Trophoblast cell (in vitro differentiated cells and primary cell): ENCODE results near the gene SIX1.

Experiments used
- DNase-seq, 2 donors: peaks; one replicate each; pipeline ENCODE4 v3.0.0-alpha.2; 2016
- H2AFZ ChIP-seq: 2 replicates; pipeline ENCODE4 v1.6.1; 2013; ENCODE audit warnings: low read length, moderate library complexity, mild to moderate bottlenecking; ENCODE audit not compliant: insufficient read depth, poor library complexity
- H2AK5ac ChIP-seq: 2 replicates; pipeline ENCODE4 v1.6.1; 2013; ENCODE audit warnings: mild to moderate bottlenecking, low read length
- H2BK120ac ChIP-seq: 2 replicates; pipeline ENCODE4 v1.6.1; 2013; ENCODE audit warnings: low read length, mild to moderate bottlenecking, moderate library complexity; ENCODE audit not compliant: insufficient read depth, poor library complexity
- H2BK12ac ChIP-seq: 2 replicates; pipeline ENCODE4 v1.6.1; 2013; ENCODE audit warnings: mild to moderate bottlenecking, low read length, moderate library complexity
- H2BK5ac ChIP-seq: 2 replicates; pipeline ENCODE4 v1.6.1; 2013; ENCODE audit warnings: low read length, low read depth, moderate library complexity, mild to moderate bottlenecking; ENCODE audit not compliant: poor library complexity
- H3K14ac ChIP-seq: 2 replicates; pipeline ENCODE4 v1.6.1; 2013; ENCODE audit warnings: mild to moderate bottlenecking, low read length
- H3K18ac ChIP-seq: 2 replicates; pipeline ENCODE4 v1.6.1; 2013; ENCODE audit warnings: mild to moderate bottlenecking, low read length
- H3K23ac ChIP-seq: 2 replicates; pipeline ENCODE4 v1.6.1; 2013; ENCODE audit warnings: low read length
- H3K27ac ChIP-seq: 2 replicates; pipeline ENCODE4 v1.5.1; 2013; ENCODE audit warnings: low read depth, mild to moderate bottlenecking, inconsistent platforms, low read length, moderate library complexity
- H3K27me3 ChIP-seq: 2 replicates; pipeline ENCODE4 v1.6.1; 2013; ENCODE audit warnings: inconsistent platforms, mild to moderate bottlenecking, low read length, moderate library complexity; ENCODE audit not compliant: insufficient read depth
- H3K36me3 ChIP-seq, 2 experiments: 1 replicate in 1 of 2; 2 replicates in 1 of 2; pipeline ENCODE4 v1.6.1; 2013; ENCODE audit warnings: low read length in 2 of 2, mild to moderate bottlenecking in 2 of 2, moderate library complexity in 1 of 2; ENCODE audit not compliant: insufficient read depth in 2 of 2, control insufficient read depth in 1 of 2
- H3K4ac ChIP-seq: 2 replicates; pipeline ENCODE4 v1.6.1; 2013; ENCODE audit warnings: low read depth, mild to moderate bottlenecking, low read length, moderate library complexity
- H3K4me1 ChIP-seq, 2 experiments: 1 replicate in 1 of 2; 2 replicates in 1 of 2; pipeline ENCODE4 v1.6.1; 2013; ENCODE audit warnings: low read length in 2 of 2, mild to moderate bottlenecking in 2 of 2, moderate library complexity in 1 of 2; ENCODE audit not compliant: insufficient read depth in 2 of 2, control insufficient read depth in 1 of 2
- H3K4me2 ChIP-seq: 2 replicates; pipeline ENCODE4 v1.6.1; 2013; ENCODE audit warnings: inconsistent platforms, mild to moderate bottlenecking, low read length, moderate library complexity
- H3K4me3 ChIP-seq: 2 replicates; pipeline ENCODE4 v1.5.1; 2013; ENCODE audit warnings: mild to moderate bottlenecking, low read depth, low read length, inconsistent platforms
- H3K79me1 ChIP-seq: one replicate; pipeline ENCODE4 v1.6.1; 2013; ENCODE audit warnings: low read length
- H3K79me2 ChIP-seq: 2 replicates; pipeline ENCODE4 v1.6.1; 2013; ENCODE audit warnings: low read length, mild to moderate bottlenecking; ENCODE audit not compliant: control insufficient read depth, insufficient read depth, poor library complexity
- H3K9ac ChIP-seq: 2 replicates; pipeline ENCODE4 v1.6.1; 2013; ENCODE audit warnings: mild to moderate bottlenecking, low read length
- H3K9me3 ChIP-seq: 2 replicates; pipeline ENCODE4 v1.6.1; 2013; ENCODE audit warnings: low read depth, mild to moderate bottlenecking, control low read depth, inconsistent platforms, low read length; ENCODE audit not compliant: insufficient read depth
- H4K12ac ChIP-seq: 2 replicates; pipeline ENCODE4 v1.6.1; 2013; ENCODE audit warnings: low read depth, mild to moderate bottlenecking, low read length, moderate library complexity
- H4K8ac ChIP-seq: 2 replicates; pipeline ENCODE4 v1.6.1; 2013; ENCODE audit warnings: low read depth, mild to moderate bottlenecking, low read length, moderate library complexity
- H4K91ac ChIP-seq: one replicate; pipeline ENCODE4 v1.6.1; 2013; ENCODE audit warnings: low read depth, mild to moderate bottlenecking, low read length, moderate library complexity
- WGBS: extraction: QIAGEN DNeasy Blood & Tissue Kit; methylation state at CpG from one replicate; pipeline ENCODE4 v1.1.7; 2013; ENCODE audit warnings: missing lambda C conversion rate; ENCODE audit not compliant: insufficient read length, insufficient coverage; ENCODE audit errors: extremely low coverage; 5-methylcytosine and 5-hydroxymethylcytosine counted together

SIX1 gene

GRCh38 chr14:60677701-60678100, 28.4 kb upstream of the SIX1 start:
- H2BK120ac ChIP-seq, result no peak overlapping the region
- H3K9me3 ChIP-seq, result no peaks in the 10 kb centered on the region
- peak; percentile 49 to 86 for DNase-seq
- no peaks in the 10 kb centered on the region for H3K4me1 ChIP-seq
- H2AFZ ChIP-seq, result no peak overlapping the region
- H3K9ac ChIP-seq, result no peak overlapping the region
- no peaks in the 10 kb centered on the region for H3K79me2 ChIP-seq
- no peak overlapping the region for H3K23ac ChIP-seq
- no peak overlapping the region for H4K8ac ChIP-seq
- H3K27ac ChIP-seq, result no peak overlapping the region
- no peak overlapping the region for H2AK5ac ChIP-seq
- H3K4ac ChIP-seq, result no peak overlapping the region
- no peak overlapping the region for H3K4me2 ChIP-seq
- H3K27me3 ChIP-seq, result no peaks in the 10 kb centered on the region
- H3K4me3 ChIP-seq, result no peak overlapping the region
- no peak overlapping the region for H4K91ac ChIP-seq
- no peaks in the 10 kb centered on the region for H3K79me1 ChIP-seq
- H2BK12ac ChIP-seq, result no peak overlapping the region
- H3K14ac ChIP-seq, result no peak overlapping the region
- no peak overlapping the region for H3K18ac ChIP-seq
- no peak overlapping the region for H4K12ac ChIP-seq
- no peak overlapping the region for H2BK5ac ChIP-seq
- H3K36me3 ChIP-seq, result no peaks in the 10 kb centered on the region

DNA sequence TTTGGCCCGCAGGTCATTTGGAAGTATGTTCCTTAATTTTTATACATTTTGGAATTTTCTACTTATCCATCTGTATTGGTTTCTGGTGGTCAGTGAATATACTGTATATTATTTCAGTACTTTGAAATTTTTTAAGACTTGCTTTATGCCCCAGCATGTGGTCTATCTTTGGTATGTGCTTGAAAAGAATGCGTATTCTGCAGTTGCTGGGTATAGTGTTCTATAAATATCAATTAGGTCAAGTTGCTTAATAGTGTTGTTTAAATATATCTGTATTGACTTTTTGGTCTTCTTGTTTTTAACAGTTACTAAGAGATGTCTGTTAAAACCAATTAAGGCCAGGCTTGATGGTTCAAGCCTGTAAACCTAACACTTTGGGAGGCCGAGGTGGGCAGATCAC, 21.7 kb upstream of the SIX1 start:
- DNase-seq, result no peak
- no peak overlapping the region for H4K8ac ChIP-seq
- no peak overlapping the region for H3K14ac ChIP-seq
- no peak overlapping the region for H3K27ac ChIP-seq
- no peak overlapping the region for H3K9ac ChIP-seq
- H3K4me3 ChIP-seq, result no peak overlapping the region
- no peak overlapping the region for H2AFZ ChIP-seq
- H4K12ac ChIP-seq, result no peak overlapping the region
- H2BK120ac ChIP-seq, result no peak overlapping the region
- no peak overlapping the region for H3K23ac ChIP-seq
- H2BK5ac ChIP-seq, result no peak overlapping the region
- no peaks in the 10 kb centered on the region for H3K9me3 ChIP-seq
- no peaks in the 10 kb centered on the region for H3K36me3 ChIP-seq
- H2BK12ac ChIP-seq, result no peak overlapping the region
- no peak overlapping the region for H3K4me2 ChIP-seq
- no peak overlapping the region for H3K18ac ChIP-seq
- no peaks in the 10 kb centered on the region for H3K79me1 ChIP-seq
- no CpG with 5 or more reads among the region's 3 CpGs for WGBS
- H3K4me1 ChIP-seq, result no peaks in the 10 kb centered on the region
- H4K91ac ChIP-seq, result no peak overlapping the region
- H3K79me2 ChIP-seq, result no peaks in the 10 kb centered on the region
- H2AK5ac ChIP-seq, result no peak overlapping the region
- no peak overlapping the region for H3K4ac ChIP-seq
- no peaks in the 10 kb centered on the region for H3K27me3 ChIP-seq

GRCh38 chr14:60668431-60669112, 19.3 kb upstream of the SIX1 start:
- Histone ChIP-seq H3K14ac (no peak overlapping the region), H3K27ac (no peak overlapping the region), H3K4me3 (no peak overlapping the region), H2BK5ac (no peak overlapping the region), H3K27me3 (no peaks in the 10 kb centered on the region), H3K9me3 (no peaks in the 10 kb centered on the region), H2BK12ac (no peak overlapping the region), H3K9ac (no peak overlapping the region), H3K36me3 (no peaks in the 10 kb centered on the region), H2BK120ac (no peak overlapping the region), H2AFZ (no peak overlapping the region), H3K4me1 (no peaks in the 10 kb centered on the region), H4K12ac (no peak overlapping the region), H2AK5ac (no peak overlapping the region), H3K23ac (no peak overlapping the region), H3K4me2 (no peak overlapping the region), H3K18ac (no peak overlapping the region), H3K79me2 (no peaks in the 10 kb centered on the region), H3K4ac (no peak overlapping the region), H3K79me1 (no peaks in the 10 kb centered on the region), H4K91ac (no peak overlapping the region), H4K8ac (no peak overlapping the region)
- DNase-seq, result no peak
- no CpG with 5 or more reads among the region's 5 CpGs for WGBS

- H2BK120ac ChIP-seq, result no peak overlapping the region
- H3K79me1 ChIP-seq, result no peaks in the 10 kb centered on the region
- no peaks in the 10 kb centered on the region for H3K4me1 ChIP-seq
- H2BK12ac ChIP-seq, result no peak overlapping the region
- H3K14ac ChIP-seq, result no peak overlapping the region
- H3K36me3 ChIP-seq, result no peaks in the 10 kb centered on the region
- H4K8ac ChIP-seq, result no peak overlapping the region
- no peaks in the 10 kb centered on the region for H3K79me2 ChIP-seq
- no peak for DNase-seq
- no peak overlapping the region for H3K4ac ChIP-seq
- H3K27me3 ChIP-seq, result no peaks in the 10 kb centered on the region
- WGBS, result no CpG with 5 or more reads among the region's 3 CpGs
- H3K18ac ChIP-seq, result no peak overlapping the region
- H4K91ac ChIP-seq, result no peak overlapping the region
- H4K12ac ChIP-seq, result no peak overlapping the region
- no peak overlapping the region for H3K27ac ChIP-seq
- no peak overlapping the region for H3K9ac ChIP-seq
- no peaks in the 10 kb centered on the region for H3K9me3 ChIP-seq
- no peak overlapping the region for H3K4me2 ChIP-seq
- H3K4me3 ChIP-seq, result no peak overlapping the region
- H2AK5ac ChIP-seq, result no peak overlapping the region
- H2BK5ac ChIP-seq, result no peak overlapping the region
- no peak overlapping the region for H3K23ac ChIP-seq
- no peak overlapping the region for H2AFZ ChIP-seq
Observed at GRCh38 chr14:60665177-60665550, 15.9 kb upstream of the SIX1 start.
